OCI-LY1 (cell line): ENCODE results near the gene MBNL1.

ENCODE experiments used
- H2AFZ ChIP-seq: fragments of 200-600 bp; sonication (generic), shearing (Covaris generic); 2 replicates; pipeline ENCODE4 v1.6.0; 2014; ENCODE audit warnings: antibody characterized with exemption, mild to moderate bottlenecking, low read length
- H3F3A ChIP-seq: fragments of 200-600 bp; sonication (generic), shearing (Covaris generic); 2 replicates; pipeline ENCODE4 v1.6.0; 2014; ENCODE audit warnings: mild to moderate bottlenecking, antibody characterized with exemption, low read length, moderate library complexity; ENCODE audit not compliant: insufficient read depth
- H3K27ac ChIP-seq: fragments of 200-600 bp; sonication (generic); 2 replicates; pipeline ENCODE4 v1.5.1; 2014; ENCODE audit warnings: low read length, mixed run types, mild to moderate bottlenecking, low read depth; ENCODE audit not compliant: poor library complexity, severe bottlenecking
- H3K27me3 ChIP-seq: fragments of 200-600 bp; sonication (generic); 2 replicates; pipeline ENCODE4 v1.6.0; 2014; ENCODE audit warnings: antibody characterized with exemption, mild to moderate bottlenecking, low read length, moderate library complexity; ENCODE audit not compliant: insufficient read depth
- H3K36me3 ChIP-seq: fragments of 200-600 bp; sonication (generic); 2 replicates; pipeline ENCODE4 v1.6.1; 2014; ENCODE audit warnings: mild to moderate bottlenecking, antibody characterized with exemption, low read length, moderate library complexity, mixed read lengths; ENCODE audit not compliant: insufficient read depth
- H3K4me1 ChIP-seq: fragments of 200-600 bp; sonication (generic); 2 replicates; pipeline ENCODE4 v1.5.1; 2014; ENCODE audit warnings: mild to moderate bottlenecking, low read length, moderate library complexity; ENCODE audit not compliant: insufficient read depth, severe bottlenecking
- H3K4me2 ChIP-seq: fragments of 200-600 bp; sonication (generic), shearing (Covaris generic); 2 replicates; pipeline ENCODE4 v1.6.1; 2014; ENCODE audit warnings: low read length
- H3K4me3 ChIP-seq: fragments of 200-600 bp; sonication (generic); 2 replicates; pipeline ENCODE4 v1.5.1; 2014; ENCODE audit warnings: low read length, low read depth, mild to moderate bottlenecking, mixed read lengths; ENCODE audit not compliant: poor library complexity, severe bottlenecking
- H3K79me2 ChIP-seq: fragments of 200-600 bp; shearing (Covaris generic); 2 replicates; pipeline ENCODE4 v1.6.1; 2016; ENCODE audit warnings: mixed run types, low read length, mixed read lengths; ENCODE audit not compliant: insufficient read depth
- H3K9ac ChIP-seq: fragments of 200-600 bp; sonication (generic), shearing (Covaris generic); 2 replicates; pipeline ENCODE4 v1.6.1; 2014; ENCODE audit warnings: mild to moderate bottlenecking, low read length, mixed read lengths
- H3K9me2 ChIP-seq: fragments of 200-600 bp; sonication (generic), shearing (Covaris generic); 2 replicates; pipeline ENCODE4 v1.6.1; 2014; ENCODE audit warnings: low read depth, mild to moderate bottlenecking, low read length, mixed read lengths
- H3K9me3 ChIP-seq: fragments of 200-600 bp; shearing (Covaris generic); 2 replicates; pipeline ENCODE4 v1.6.1; 2014; ENCODE audit warnings: low read length, mixed read lengths
- H4K20me1 ChIP-seq: fragments of 200-600 bp; sonication (generic), shearing (Covaris generic); 2 replicates; pipeline ENCODE4 v1.6.0; 2016; ENCODE audit warnings: mild to moderate bottlenecking, low read length; ENCODE audit not compliant: insufficient read depth
- CTCF ChIP-seq: fragments of 200-600 bp; sonication (generic), shearing (Covaris generic); IDR thresholded peaks from 2 replicates; pipeline ENCODE4 v1.5.1; 2017; ENCODE audit warnings: mild to moderate bottlenecking, antibody characterized with exemption, low read length, moderate library complexity, mixed read lengths
- EZH2 ChIP-seq: fragments of 200-600 bp; sonication (generic), shearing (Covaris generic); IDR thresholded peaks from 2 replicates; pipeline ENCODE4 v1.8.0; 2017; ENCODE audit warnings: borderline replicate concordance, mixed run types, mild to moderate bottlenecking, antibody characterized with exemption, low read length, moderate library complexity, mixed read lengths

Gene MBNL1

GRCh38 chr3:152399374-152399773 is 130.6 kb downstream of the MBNL1 start:
- peaks cover 47% of the 10 kb centered on the region for H3K4me1 ChIP-seq
- H3K9ac ChIP-seq: no peak overlapping the region
- H3K79me2 ChIP-seq: peaks cover 96% of the 10 kb centered on the region
- no peak for TF ChIP-seq CTCF
- TF ChIP-seq EZH2: no peak
- H3K27ac ChIP-seq: no peak overlapping the region
- H3K27me3 ChIP-seq: no peaks in the 10 kb centered on the region
- H3F3A ChIP-seq: no peaks in the 10 kb centered on the region
- no peaks in the 10 kb centered on the region for H3K9me2 ChIP-seq
- H3K36me3 ChIP-seq: peaks cover 56% of the 10 kb centered on the region
- H3K4me2 ChIP-seq: no peak overlapping the region
- no peak overlapping the region for H3K4me3 ChIP-seq
- peaks cover 3% of the 10 kb centered on the region; the same call in 1 of the 2 replicates for H4K20me1 ChIP-seq
- H2AFZ ChIP-seq: no peak overlapping the region
- no peaks in the 10 kb centered on the region for H3K9me3 ChIP-seq

- H3K27ac ChIP-seq: no peak overlapping the region
- H3K9ac ChIP-seq: no peak overlapping the region
- no peaks in the 10 kb centered on the region for H3K9me2 ChIP-seq
- H4K20me1 ChIP-seq: peaks cover 3% of the 10 kb centered on the region; the same call in 1 of the 2 replicates
- H3K4me3 ChIP-seq: no peak overlapping the region
- H3F3A ChIP-seq: no peaks in the 10 kb centered on the region; the same call in 1 of the 2 replicates
- no peak overlapping the region for H2AFZ ChIP-seq
- TF ChIP-seq EZH2 (no peak), CTCF (no peak)
- no peaks in the 10 kb centered on the region for H3K27me3 ChIP-seq
- H3K4me1 ChIP-seq: peaks cover 47% of the 10 kb centered on the region
- peaks cover 43% of the 10 kb centered on the region for H3K36me3 ChIP-seq
- H3K79me2 ChIP-seq: peaks cover 96% of the 10 kb centered on the region
- H3K9me3 ChIP-seq: no peaks in the 10 kb centered on the region
- H3K4me2 ChIP-seq: no peak overlapping the region
Observed at GRCh38 chr3:152400887-152401286, 132.2 kb downstream of the MBNL1 start.

DNA sequence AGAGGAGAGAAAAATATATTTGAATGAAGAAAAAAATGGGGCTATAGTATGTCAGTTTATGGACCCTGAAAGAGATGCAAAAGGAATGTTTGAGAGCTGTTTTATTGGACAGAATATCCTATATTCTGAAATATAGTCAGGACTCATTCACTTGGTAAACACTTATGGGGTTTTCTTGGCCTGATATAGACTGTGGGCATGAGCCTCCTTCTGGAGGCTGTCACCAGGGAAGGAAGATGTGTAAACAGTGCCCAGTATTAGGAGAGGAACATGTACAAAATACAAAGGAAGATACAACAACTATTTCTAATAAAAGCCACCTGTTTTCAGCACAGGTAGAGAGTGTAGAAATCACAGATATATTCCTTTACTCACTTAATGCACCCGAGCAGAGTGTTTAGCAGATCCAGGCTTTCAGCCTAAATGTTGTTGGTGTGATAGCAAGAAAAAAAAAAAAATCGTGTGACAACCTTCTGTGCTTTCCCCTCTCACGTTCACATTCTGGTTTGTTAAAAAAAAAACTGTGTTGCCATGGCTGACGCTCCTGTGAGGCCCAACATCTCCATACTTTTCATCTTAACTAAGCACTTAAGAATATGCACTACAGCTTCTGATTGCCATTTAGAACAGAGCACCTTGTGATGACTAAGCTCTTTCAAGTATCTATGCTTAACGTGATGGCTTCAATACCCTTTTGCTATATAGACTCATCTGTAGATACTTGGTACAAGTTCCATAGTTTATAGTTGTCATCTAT is 134.1 kb downstream of the MBNL1 start:
- no peaks in the 10 kb centered on the region for H3K27me3 ChIP-seq
- H3K27ac ChIP-seq: peak overlapping the region; percentile 39
- no peak overlapping the region for H3K4me3 ChIP-seq
- H3K9me3 ChIP-seq: no peaks in the 10 kb centered on the region
- peaks cover 98% of the 10 kb centered on the region for H3K79me2 ChIP-seq
- H3K4me1 ChIP-seq: peaks cover 47% of the 10 kb centered on the region
- H3K9me2 ChIP-seq: no peaks in the 10 kb centered on the region
- H2AFZ ChIP-seq: no peak overlapping the region
- H3K4me2 ChIP-seq: no peak overlapping the region
- no peak for TF ChIP-seq EZH2
- TF ChIP-seq CTCF: no peak
- no peak overlapping the region for H3K9ac ChIP-seq
- H3F3A ChIP-seq: no peaks in the 10 kb centered on the region; the same call in 1 of the 2 replicates
- H3K36me3 ChIP-seq: peaks cover 38% of the 10 kb centered on the region; the same call in 1 of the 2 replicates
- peaks cover 3% of the 10 kb centered on the region; the same call in 1 of the 2 replicates for H4K20me1 ChIP-seq
